NCI-H1436 (cell line): ENCODE data around the gene LDLR.
"Not testable (repeated sequence)": the region's sequence is repeated elsewhere in the genome, so short reads cannot be mapped to it uniquely, and the experiment has no call there.

Experiments
- DNase-seq: peaks from one replicate; lab custom pipeline; 2025; lab: John Stamatoyannopoulos, UW

Gene LDLR

GRCh38 chr19:11173516-11174155 is 84.4 kb downstream of the LDLR start:
- DNase-seq = no peak

GRCh38 chr19:11174336-11174735 is 85.1 kb downstream of the LDLR start:
- no peak for DNase-seq

GRCh38 chr19:11175920-11176319 is 86.7 kb downstream of the LDLR start:
- no peak for DNase-seq

DNA sequence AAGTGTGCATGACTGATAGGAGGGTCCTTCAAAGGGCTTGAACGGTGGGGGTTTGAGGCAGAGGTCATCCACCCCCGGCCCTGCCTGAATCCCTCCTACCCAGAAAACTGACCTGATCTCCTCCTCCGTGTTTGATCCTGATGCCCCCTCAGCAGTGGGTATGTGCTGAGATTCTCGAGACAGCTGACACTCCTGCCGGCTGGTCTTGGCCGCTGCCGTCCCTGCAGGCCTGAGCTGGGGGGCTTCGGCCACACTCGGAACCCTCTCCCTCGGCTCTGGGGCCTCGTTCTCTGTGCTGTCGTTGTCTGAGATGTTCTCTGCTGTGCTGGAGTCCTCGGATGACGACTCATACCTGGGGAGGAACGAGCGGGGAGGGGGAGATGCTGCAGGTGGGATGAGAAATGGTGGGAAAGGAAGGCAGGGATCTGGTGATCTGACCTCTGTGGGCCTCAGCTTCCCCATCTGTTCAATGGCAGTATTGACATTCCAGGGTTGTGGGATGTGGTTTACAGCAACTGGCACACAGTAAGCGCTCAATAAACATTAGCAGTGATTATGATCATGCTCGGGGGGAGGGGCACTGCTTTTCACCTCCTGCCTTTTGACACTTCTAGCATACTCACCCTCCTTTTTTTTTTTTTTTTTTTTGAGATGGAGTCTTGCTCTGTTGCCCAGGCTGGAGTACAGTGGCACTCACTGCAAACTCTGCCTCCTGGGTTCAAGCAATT is 87.4 kb downstream of the LDLR start:
- DNase-seq = no peak

DNA sequence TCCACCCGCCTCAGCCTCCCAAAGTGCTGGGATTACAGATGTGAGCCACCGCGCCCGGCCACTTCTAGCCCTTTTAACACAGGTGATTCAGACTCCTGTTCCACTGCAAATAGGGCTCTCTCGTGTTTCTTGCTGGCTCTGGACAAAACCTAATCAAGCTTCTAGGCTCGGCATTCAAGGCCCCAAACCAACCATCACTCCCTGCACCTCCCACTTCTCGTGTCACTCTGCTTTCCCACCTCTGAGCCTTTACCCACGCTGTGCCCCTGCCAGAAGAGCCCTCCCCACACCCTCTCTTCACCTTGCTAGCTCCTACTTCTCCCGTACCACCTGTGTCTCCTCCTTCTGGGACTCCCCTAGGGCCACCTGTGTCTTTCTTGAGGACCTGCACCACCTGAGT is 88.3 kb downstream of the LDLR start:
- no peak for DNase-seq

- DNase-seq = not testable (repeated sequence)
These were observed 89.8 kb downstream of the LDLR start for GRCh38 chr19:11179145-11179465.

- DNase-seq = no peak
These were observed 90.5 kb downstream of the LDLR start for GRCh38 chr19:11179716-11180297.

GRCh38 chr19:11180346-11180745 is 91.1 kb downstream of the LDLR start:
- DNase-seq = no peak

- DNase-seq = not testable (repeated sequence)
These were observed 91.7 kb downstream of the LDLR start for GRCh38 chr19:11180975-11181374.

GRCh38 chr19:11181488-11181887 is 92.2 kb downstream of the LDLR start:
- no peak for DNase-seq
